Measurements from ENCODE around the gene B3GAT1.

The B3GAT1 gene

DNA sequence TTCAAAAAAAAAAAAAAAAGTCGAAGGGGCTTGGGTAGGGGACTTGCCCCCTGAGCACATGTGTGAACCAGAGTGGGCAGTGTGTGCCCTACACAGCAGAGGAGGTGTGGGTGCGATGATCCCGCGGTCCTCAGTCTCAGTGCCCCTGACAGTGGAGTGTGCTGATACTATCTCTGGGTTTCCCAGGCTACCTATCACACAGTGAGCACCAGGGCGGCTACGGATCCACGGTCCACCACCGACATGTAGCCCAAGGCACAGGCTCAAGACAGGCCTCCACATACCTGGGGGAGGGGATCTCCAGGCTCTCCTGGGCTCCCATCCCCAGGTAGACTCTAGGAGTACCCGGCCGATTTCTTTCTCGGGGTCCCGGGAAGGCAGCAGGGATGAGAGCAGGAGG, 9.1 kb downstream of the B3GAT1 start:
- DNase-seq (ENCODE audit: low read depth, low spot score): no peak
- ChIA-PET CTCF (no interaction called here), POLR2A (no interaction called here)
- TF ChIP-seq, protein P1, sequence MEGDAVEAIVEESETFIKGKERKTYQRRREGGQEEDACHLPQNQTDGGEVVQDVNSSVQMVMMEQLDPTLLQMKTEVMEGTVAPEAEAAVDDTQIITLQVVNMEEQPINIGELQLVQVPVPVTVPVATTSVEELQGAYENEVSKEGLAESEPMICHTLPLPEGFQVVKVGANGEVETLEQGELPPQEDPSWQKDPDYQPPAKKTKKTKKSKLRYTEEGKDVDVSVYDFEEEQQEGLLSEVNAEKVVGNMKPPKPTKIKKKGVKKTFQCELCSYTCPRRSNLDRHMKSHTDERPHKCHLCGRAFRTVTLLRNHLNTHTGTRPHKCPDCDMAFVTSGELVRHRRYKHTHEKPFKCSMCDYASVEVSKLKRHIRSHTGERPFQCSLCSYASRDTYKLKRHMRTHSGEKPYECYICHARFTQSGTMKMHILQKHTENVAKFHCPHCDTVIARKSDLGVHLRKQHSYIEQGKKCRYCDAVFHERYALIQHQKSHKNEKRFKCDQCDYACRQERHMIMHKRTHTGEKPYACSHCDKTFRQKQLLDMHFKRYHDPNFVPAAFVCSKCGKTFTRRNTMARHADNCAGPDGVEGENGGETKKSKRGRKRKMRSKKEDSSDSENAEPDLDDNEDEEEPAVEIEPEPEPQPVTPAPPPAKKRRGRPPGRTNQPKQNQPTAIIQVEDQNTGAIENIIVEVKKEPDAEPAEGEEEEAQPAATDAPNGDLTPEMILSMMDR (IDR thresholded peaks at IDR 0.05; ENCODE audit: insufficient read depth, low read length, missing control alignments): no peak
- H3K4me3 ChIP-seq (ENCODE audit: low read depth, low read length): no peak overlapping the region

DNA sequence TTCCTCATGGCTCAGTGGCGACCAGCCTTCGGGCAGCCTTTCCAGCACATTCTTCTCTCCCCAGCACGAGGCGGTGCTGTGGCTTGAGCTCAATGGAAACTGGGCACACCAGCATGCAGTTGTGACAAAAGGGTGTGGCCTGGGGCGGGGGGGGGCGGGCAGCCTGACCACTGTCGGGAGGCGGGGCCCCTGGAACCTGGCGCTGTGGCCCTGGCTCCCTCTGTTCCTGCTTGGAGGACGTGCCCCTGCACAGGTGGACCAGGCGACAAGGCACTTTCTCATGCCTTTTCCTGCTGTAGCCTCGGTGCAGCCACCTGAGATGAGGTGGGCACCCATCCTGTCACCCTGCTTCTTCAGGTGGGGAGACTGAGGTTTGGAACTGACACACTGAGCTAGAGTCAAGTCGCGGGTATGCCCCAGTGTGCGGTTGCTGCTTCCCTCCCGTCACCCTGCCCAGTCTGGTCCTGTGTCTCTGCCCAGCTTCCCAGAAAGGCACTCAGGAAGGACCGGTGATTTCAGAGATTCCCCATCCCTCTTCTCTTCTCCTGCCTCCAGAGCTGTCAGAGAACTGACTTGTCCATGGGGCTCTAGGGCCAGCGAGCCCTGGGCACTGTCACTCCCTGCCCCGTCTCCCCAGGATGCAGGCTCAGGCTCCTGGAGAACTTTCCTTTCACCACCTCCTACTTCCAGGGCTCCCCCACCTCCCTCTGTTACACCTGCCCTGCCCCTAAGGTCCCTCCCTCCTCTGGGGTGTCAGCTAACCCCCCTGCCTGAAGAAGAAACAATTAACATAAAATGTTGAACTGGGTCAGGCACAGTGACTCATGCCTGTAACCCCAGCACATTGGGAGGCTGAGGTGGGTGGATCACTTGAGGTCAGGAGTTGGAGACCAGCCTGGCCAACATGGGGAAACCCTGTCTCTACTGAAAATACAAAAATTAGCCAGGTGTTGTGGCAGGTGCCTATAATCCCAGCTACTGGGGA, 9.9 kb downstream of the B3GAT1 start:
- no peak overlapping the region for H3K4me3 ChIP-seq (ENCODE audit: low read depth, low read length)
- CTCF ChIA-PET: no interaction called here
- no peak for DNase-seq (ENCODE audit: low read depth, low spot score)
- TF ChIP-seq, protein P1 (IDR thresholded peaks at IDR 0.05; ENCODE audit: insufficient read depth, low read length, missing control alignments): no peak
- POLR2A ChIA-PET: no interaction called here

DNA sequence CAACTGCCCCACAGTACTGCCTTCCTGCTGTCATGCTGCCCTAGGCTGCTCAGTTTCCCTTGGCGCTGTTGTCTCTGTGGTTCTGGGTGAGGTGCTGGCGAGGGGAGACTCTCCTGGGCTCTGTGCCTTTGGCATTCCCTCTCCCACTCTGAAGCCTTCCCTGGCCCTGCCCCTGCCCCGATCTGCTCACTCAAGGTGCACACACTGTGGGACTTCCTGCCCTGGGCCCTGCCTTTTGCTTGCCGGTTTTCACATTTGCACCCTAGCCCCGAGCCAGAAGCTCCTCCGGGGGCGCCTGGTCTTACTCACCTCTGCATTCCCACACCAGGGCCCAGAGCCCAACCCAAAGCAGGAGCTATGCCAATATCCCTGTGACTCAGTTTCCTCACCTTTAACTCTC, 12.0 kb downstream of the B3GAT1 start:
- H3K4me3 ChIP-seq (ENCODE audit: low read depth, low read length): no peak overlapping the region
- DNase-seq (ENCODE audit: low read depth, low spot score): no peak
- POLR2A ChIA-PET: no interaction called here
- CTCF ChIA-PET: no interaction called here
- TF ChIP-seq, protein P1 (IDR thresholded peaks at IDR 0.05; ENCODE audit: insufficient read depth, low read length, missing control alignments): no peak

DNA sequence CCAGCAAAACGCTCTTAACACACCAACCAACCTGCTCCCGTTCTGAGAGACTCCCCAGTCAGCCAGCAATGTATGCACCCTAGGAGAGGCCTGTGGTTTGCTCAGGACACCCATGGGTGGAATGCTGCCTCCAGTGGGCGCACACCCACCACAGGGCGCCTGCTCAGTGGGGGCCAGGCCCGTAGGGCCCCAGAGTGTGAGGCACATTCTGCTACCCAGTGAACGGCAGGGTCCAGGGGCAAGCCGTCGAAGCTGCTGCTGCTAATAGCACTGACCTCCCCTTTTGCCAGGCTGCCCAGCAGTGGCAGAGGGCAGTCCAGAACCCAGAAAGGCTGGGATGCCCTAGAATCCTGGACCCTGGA, 12.8 kb downstream of the B3GAT1 start:
- no peak for DNase-seq (ENCODE audit: low read depth, low spot score)
- TF ChIP-seq, protein P1 (IDR thresholded peaks at IDR 0.05; ENCODE audit: insufficient read depth, low read length, missing control alignments): no peak
- CTCF ChIA-PET: no interaction called here
- H3K4me3 ChIP-seq (ENCODE audit: low read depth, low read length): no peak overlapping the region
- POLR2A ChIA-PET: no interaction called here

DNA sequence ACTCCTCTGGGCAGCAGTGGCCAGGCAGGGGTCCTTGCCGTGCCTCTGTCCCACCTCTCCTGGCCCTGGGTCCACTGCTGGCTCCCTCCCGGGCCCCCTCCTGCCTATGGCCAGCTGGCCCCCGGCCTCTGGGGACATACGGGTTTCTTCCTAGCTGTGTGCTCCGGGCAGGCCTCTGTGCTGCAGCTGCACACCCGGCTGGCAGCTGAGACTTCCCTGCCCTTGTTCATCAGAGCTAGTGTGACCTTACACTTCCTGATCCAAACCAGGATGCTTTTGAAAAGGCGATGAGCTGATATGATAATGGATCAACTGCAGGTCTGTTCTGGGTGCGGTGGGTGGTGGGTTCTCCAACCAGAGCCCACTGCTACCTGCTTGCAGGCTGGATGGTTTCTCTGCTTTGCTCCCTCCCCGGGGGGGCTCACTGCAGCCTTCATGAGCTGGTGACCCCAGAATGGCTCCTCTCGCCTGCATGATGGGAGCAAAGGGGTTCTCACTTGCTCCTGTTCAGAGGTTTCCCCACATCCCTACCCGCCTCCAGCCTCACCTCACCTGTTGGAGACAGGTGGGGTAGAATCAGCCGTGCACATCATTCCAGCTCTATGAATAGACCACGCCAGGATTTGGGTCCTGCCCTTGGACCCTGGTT, 13.3 kb downstream of the B3GAT1 start:
- ChIA-PET CTCF (no interaction called here), POLR2A (no interaction called here)
- no peak overlapping the region for H3K4me3 ChIP-seq (ENCODE audit: low read depth, low read length)
- TF ChIP-seq, protein P1 (IDR thresholded peaks at IDR 0.05; ENCODE audit: insufficient read depth, low read length, missing control alignments): no peak
- DNase-seq (ENCODE audit: low read depth, low spot score): no peak

DNA sequence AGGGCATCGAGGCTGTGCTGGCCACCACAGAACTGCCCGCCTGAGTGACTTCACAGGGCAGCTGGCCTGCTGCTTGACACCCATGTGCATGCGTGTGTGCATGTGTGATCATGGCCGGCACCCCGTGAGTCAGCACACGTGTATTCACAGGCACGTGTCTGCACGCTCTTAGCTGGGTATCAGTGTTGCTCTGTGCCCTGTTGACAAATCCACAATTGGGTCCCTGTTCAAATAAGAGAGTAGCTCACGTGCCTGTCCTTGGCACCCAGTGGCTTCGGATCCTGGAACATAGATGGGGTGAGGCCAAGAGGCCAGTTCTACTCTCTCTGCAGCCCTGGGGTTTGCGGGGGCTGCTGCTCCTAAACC, 14.0 kb downstream of the B3GAT1 start:
- TF ChIP-seq, protein P1 (IDR thresholded peaks at IDR 0.05; ENCODE audit: insufficient read depth, low read length, missing control alignments): no peak
- no peak for DNase-seq (ENCODE audit: low read depth, low spot score)
- ChIA-PET CTCF (no interaction called here), POLR2A (no interaction called here)
- H3K4me3 ChIP-seq (ENCODE audit: low read depth, low read length): no peak overlapping the region
